ENCODE results near the gene HELZ. TPM values are rescaled to one million over a fixed set of nuclear protein-coding genes. Genes with fewer than 3 reads are reported as not detected.
"Not testable (repeated sequence)": the region's sequence is repeated elsewhere in the genome, so short reads cannot be mapped to it uniquely, and the experiment has no call there.

Gene HELZ
- total RNA-seq, 4 donors from 2014 or later = 24.4 to 42.4 (median 26.3) TPM

DNA sequence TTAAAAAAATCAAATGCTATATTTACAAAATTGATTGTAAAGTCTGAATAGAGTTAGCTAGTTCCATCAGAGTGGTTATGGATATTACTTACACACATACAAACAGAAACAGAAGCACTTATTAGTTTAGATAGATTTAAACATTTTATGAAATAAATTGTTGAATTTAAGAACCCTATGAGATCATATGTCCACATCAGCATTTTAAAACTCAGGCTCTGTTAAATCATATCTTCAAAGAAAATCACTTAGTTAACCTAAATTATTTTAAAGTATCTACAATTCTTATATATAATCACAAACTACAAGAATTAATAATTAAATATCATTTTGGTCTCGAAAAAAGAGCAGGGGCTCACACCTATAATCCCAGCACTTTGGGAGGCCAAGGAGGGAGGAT is 42.5 kb downstream of the HELZ start:
- TF ChIP-seq POLR2A (IDR thresholded peaks at IDR 0.05) = no peak
- TF ChIP-seq, protein P1, sequence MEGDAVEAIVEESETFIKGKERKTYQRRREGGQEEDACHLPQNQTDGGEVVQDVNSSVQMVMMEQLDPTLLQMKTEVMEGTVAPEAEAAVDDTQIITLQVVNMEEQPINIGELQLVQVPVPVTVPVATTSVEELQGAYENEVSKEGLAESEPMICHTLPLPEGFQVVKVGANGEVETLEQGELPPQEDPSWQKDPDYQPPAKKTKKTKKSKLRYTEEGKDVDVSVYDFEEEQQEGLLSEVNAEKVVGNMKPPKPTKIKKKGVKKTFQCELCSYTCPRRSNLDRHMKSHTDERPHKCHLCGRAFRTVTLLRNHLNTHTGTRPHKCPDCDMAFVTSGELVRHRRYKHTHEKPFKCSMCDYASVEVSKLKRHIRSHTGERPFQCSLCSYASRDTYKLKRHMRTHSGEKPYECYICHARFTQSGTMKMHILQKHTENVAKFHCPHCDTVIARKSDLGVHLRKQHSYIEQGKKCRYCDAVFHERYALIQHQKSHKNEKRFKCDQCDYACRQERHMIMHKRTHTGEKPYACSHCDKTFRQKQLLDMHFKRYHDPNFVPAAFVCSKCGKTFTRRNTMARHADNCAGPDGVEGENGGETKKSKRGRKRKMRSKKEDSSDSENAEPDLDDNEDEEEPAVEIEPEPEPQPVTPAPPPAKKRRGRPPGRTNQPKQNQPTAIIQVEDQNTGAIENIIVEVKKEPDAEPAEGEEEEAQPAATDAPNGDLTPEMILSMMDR (IDR thresholded peaks at IDR 0.05) = no peak
- intact Hi-C loops (cut with DNase I; ENCODE audit: low total_unique reads) = no loop called here
- H3K4me3 ChIP-seq (ENCODE audit: low read depth, poor library complexity, severe bottlenecking) = no peak overlapping the region
- WGBS, 2 donors = 95 to 100% methylated on average over 1 of the region's 1 CpG
- DNase-seq (ENCODE audit: low spot score in 2 of 2) = no peak

DNA sequence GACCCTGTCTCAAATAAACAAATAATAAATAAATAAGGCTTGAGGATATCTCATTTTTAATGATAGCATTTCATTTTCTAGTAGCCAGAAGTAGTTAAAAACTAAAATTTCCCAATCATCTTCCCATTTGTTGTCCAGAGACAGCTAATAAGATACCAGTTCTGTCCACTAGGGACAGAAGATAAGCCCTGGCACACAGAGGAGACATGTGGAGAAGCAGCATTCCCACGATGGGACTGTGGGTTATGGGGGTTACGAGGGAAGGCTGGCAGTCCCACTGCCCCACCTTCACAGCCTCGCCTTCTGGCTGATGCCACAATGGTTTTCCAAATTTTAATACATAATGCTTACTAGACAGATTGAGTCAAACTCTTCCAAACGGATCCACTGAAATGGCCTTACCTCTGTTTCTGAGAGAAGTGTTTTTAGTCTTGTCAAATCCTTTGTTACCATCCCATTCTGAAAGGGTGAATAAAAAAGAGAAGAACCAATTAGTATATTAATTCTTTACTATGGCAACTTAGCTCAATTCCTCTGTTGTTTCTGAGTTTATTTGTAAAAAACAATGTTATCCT is 44.2 kb downstream of the HELZ start:
- TF ChIP-seq, protein P1 (IDR thresholded peaks at IDR 0.05) = no peak
- no peak for TF ChIP-seq POLR2A (IDR thresholded peaks at IDR 0.05)
- intact Hi-C loops (cut with DNase I; ENCODE audit: low total_unique reads) = no loop called here
- H3K4me3 ChIP-seq (ENCODE audit: low read depth, poor library complexity, severe bottlenecking) = no peak overlapping the region
- DNase-seq (ENCODE audit: low spot score in 2 of 2) = no peak
- 86% methylated on average over 4 of the region's 4 CpGs for WGBS, 2 donors

DNA sequence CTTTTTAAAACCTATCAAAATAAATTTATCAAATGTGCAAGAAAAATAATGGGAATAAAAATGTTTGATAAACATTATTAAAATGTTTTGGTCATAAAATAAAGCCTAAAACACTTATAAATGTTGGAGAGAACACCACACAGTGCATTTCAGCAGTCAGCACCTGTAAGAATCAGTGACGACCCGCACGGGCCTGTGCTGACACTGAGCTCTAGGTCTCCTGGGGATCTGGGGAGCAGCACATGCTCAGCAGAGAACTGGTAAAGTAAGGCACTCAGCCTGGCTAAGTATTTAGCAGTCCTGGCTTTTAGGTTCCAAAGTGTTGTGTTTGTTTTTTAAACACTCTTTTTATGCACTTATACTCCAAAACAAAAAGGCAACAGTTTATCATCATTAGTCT is 46.9 kb downstream of the HELZ start:
- 89 to 94% methylated on average over 3 of the region's 3 CpGs for WGBS, 2 donors
- TF ChIP-seq POLR2A (IDR thresholded peaks at IDR 0.05) = no peak
- TF ChIP-seq, protein P1 (IDR thresholded peaks at IDR 0.05) = no peak
- no peak overlapping the region for H3K4me3 ChIP-seq (ENCODE audit: low read depth, poor library complexity, severe bottlenecking)
- no peak for DNase-seq (ENCODE audit: low spot score in 2 of 2)
- intact Hi-C loops (cut with DNase I; ENCODE audit: low total_unique reads) = no loop called here

DNA sequence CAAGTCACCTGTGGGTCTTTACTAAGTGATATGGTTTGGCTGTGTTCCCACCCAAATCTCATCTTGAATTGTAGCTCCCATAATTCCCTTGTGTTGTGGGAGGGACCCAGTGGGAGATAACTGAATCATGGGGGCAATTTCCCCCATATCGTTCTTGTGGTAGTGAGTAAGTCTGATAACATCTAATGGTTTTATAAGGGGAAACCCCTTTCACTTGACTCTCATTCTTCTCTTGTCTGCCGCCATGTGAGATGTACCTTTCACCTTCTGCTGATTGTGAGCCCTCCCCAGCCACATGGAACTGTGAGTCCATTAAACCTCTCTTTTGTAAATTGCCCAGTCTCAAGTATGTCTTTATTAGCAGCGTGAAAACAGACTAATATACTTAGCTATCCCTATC is 48.0 kb downstream of the HELZ start:
- H3K4me3 ChIP-seq (ENCODE audit: low read depth, poor library complexity, severe bottlenecking); intact Hi-C loops (cut with DNase I; ENCODE audit: low total_unique reads); DNase-seq (ENCODE audit: low spot score in 2 of 2): not testable (repeated sequence)
- WGBS, 2 donors = 81 to 85% methylated on average over 3 of the region's 3 CpGs

DNA sequence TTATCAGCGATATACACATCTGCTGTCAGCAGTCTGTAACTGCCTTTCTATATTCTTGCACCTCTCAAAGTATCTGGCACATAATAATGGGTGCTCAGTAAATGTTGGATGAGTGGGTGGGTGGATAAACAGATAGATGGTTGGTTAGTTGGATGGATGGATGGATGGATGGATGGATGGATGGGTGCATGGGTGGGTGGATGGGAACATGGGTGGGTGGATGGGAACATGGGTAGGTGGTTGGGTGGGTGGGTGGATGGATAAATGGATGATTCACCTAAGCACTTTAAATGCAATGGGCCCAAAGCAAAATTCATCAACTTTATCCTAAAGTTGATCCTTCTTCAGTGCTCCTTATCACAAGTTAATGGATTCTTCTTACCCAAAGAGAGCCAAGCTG is 48.6 kb downstream of the HELZ start:
- TF ChIP-seq, protein P1 (IDR thresholded peaks at IDR 0.05) = no peak
- no peak for TF ChIP-seq POLR2A (IDR thresholded peaks at IDR 0.05)
- no peak for DNase-seq (ENCODE audit: low spot score in 2 of 2)
- no peak overlapping the region for H3K4me3 ChIP-seq (ENCODE audit: low read depth, poor library complexity, severe bottlenecking)
- 89 to 97% methylated on average over 1 of the region's 1 CpG for WGBS, 2 donors
- intact Hi-C loops (cut with DNase I; ENCODE audit: low total_unique reads) = no loop called here

DNA sequence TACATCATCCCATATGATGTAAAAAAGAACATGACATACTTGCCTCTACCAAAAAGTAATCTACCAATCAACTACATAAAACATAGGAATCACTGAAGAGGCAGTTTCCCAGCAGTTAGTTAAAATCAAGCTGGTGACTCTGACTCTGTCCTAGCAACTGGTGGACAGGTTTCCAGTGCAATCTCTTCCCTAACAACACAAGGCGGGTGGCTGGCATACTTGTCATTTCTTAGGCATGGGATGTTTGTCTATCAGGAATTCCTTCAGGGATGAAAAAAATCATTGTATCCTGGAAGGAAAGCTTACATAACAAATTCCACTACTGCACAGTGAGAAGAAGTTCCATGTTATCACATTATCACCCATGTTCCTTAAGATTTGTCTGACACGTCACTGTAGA is 50.9 kb downstream of the HELZ start:
- no peak overlapping the region for H3K4me3 ChIP-seq (ENCODE audit: low read depth, poor library complexity, severe bottlenecking)
- no peak for TF ChIP-seq POLR2A (IDR thresholded peaks at IDR 0.05)
- TF ChIP-seq, protein P1 (IDR thresholded peaks at IDR 0.05) = no peak
- intact Hi-C loops (cut with DNase I; ENCODE audit: low total_unique reads) = no loop called here
- 83 to 84% methylated on average over 2 of the region's 2 CpGs for WGBS, 2 donors
- no peak for DNase-seq (ENCODE audit: low spot score in 2 of 2)

Data from lower leg skin (tissue), 4 donors.